ENCODE data around the gene ERICH3.

DNA sequence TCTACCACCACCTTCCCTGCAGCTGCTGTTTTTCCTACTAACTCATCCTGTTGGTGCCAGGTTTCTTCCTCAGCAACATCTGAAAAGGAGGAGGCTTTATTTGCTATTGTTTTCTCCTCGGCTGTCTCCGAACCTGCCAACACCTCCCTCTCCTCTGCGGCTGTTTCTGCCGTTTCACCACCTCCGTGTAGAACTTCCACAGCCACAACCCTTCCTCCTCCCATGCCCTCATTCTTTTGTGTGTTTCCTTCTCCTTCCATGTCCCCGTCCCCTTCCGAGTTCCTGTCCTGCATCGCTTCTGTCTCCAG lies 102.1 kb downstream of the ERICH3 start:
- TF ChIP-seq SUZ12 (IDR thresholded peaks at IDR 0.05) (no peak), ELF4 (IDR thresholded peaks at IDR 0.05) (no peak), SP1 (IDR thresholded peaks at IDR 0.05) (no peak)
